Right ventricle myocardium inferior (tissue), 1 donor: ENCODE results near the gene ZMYND8. TPM values are rescaled to one million over a fixed set of nuclear protein-coding genes. Genes with fewer than 3 reads are reported as not detected.

ENCODE experiments used
- ATAC-seq: fragments of 200-7000 bp; cut with Tn5 transposase; one replicate; pipeline ENCODE4 v1.9.1; 2020; ENCODE audit warnings: mild to moderate bottlenecking, moderate library complexity
- DNase-seq: peaks from one replicate; pipeline ENCODE4 v3.0.0; 2021; ENCODE audit errors: missing footprints
- intact Hi-C: fragments of 100-400 bp; cut with DNase I; formaldehyde crosslinking; loops from one replicate; pipeline ENCODE4 v1.11.0; 2022
- total RNA-seq: library from RNA; stranded (reverse); fragmentation: NEBNext Ultra II Directional; extraction: Animal tissue kit (Norgen Biotek cat#: 25700); gene quantifications from one replicate; pipeline ENCODE4 v1.2.1, GENCODE V29; 2021
- donor health status: DM: no; HTN: yes; CAD: no; lungs with severe emphysema.

ZMYND8 gene
- total RNA-seq, 1 donor from 2014 or later, result 36.1 TPM

GRCh38 chr20:47230811-47231256 is 125.7 kb downstream of the ZMYND8 start:
- ATAC-seq (no peak), DNase-seq (no peak)

GRCh38 chr20:47228654-47229053 is 127.8 kb downstream of the ZMYND8 start:
- intact Hi-C loops, result no loop called here
- no peak for DNase-seq
- ATAC-seq, result peak; percentile 87

More at GRCh38 chr20:47230811-47231256, 125.7 kb downstream of the ZMYND8 start:
- intact Hi-C loops, result no loop called here

GRCh38 chr20:47227576-47227975 is 128.9 kb downstream of the ZMYND8 start:
- no peak for ATAC-seq
- no peak for DNase-seq
- intact Hi-C loops, result no loop called here

- DNase-seq (no peak), ATAC-seq (no peak)
- intact Hi-C loops, result no loop called here
Observed at GRCh38 chr20:47227119-47227518, 129.4 kb downstream of the ZMYND8 start.

- intact Hi-C loops, result no loop called here
- ATAC-seq, result no peak
- no peak for DNase-seq
Observed at GRCh38 chr20:47225458-47225857, 131.0 kb downstream of the ZMYND8 start.

- intact Hi-C loops, result no loop called here
- DNase-seq, result no peak
- ATAC-seq, result no peak
Observed at GRCh38 chr20:47224857-47225256, 131.6 kb downstream of the ZMYND8 start.

- DNase-seq, result no peak
- ATAC-seq, result no peak
- intact Hi-C loops, result no loop called here
Observed at GRCh38 chr20:47224300-47224791, 132.2 kb downstream of the ZMYND8 start.

GRCh38 chr20:47223896-47224295 is 132.6 kb downstream of the ZMYND8 start:
- ATAC-seq (no peak), DNase-seq (no peak)
- intact Hi-C loops, result no loop called here

GRCh38 chr20:47222468-47223119 is 133.9 kb downstream of the ZMYND8 start:
- ATAC-seq, result no peak
- intact Hi-C loops, result no loop called here
- DNase-seq, result no peak

GRCh38 chr20:47221036-47221625 is 135.4 kb downstream of the ZMYND8 start:
- intact Hi-C loops, result no loop called here
- ATAC-seq (no peak), DNase-seq (no peak)

GRCh38 chr20:47220161-47220582 is 136.3 kb downstream of the ZMYND8 start:
- DNase-seq, result no peak
- no peak for ATAC-seq
- intact Hi-C loops, result no loop called here

GRCh38 chr20:47217482-47218446 is 138.7 kb downstream of the ZMYND8 start:
- intact Hi-C loops, result loop anchor here (5.0 kb wide), 1 partner anchor 35 kb away; no protein-coding TSS in a partner anchor
- DNase-seq (no peak), ATAC-seq (peak; percentile 48)

- DNase-seq (no peak), ATAC-seq (no peak)
- intact Hi-C loops, result loop anchor here (5.0 kb wide), 1 partner anchor 35 kb away; no protein-coding TSS in a partner anchor
Observed at GRCh38 chr20:47216819-47217410, 139.6 kb downstream of the ZMYND8 start.

- intact Hi-C loops, result loop anchor here (5.0 kb wide), 1 partner anchor 36 kb away; no protein-coding TSS in a partner anchor
- no peak for DNase-seq
- no peak for ATAC-seq
Observed at GRCh38 chr20:47215653-47216397, 140.7 kb downstream of the ZMYND8 start.

GRCh38 chr20:47213966-47214365 is 142.5 kb downstream of the ZMYND8 start:
- no peak for DNase-seq
- intact Hi-C loops, result no loop called here
- peak; percentile 70 for ATAC-seq

- peak; percentile 18 for ATAC-seq
- DNase-seq, result no peak
- intact Hi-C loops, result no loop called here
Observed at GRCh38 chr20:47212606-47213207, 143.8 kb downstream of the ZMYND8 start.

- DNase-seq (no peak), ATAC-seq (no peak)
- intact Hi-C loops, result no loop called here
Observed at GRCh38 chr20:47211036-47211435, 145.5 kb downstream of the ZMYND8 start.

GRCh38 chr20:47210470-47210869 is 146.0 kb downstream of the ZMYND8 start:
- intact Hi-C loops, result no loop called here
- ATAC-seq (no peak), DNase-seq (no peak)
